ENCODE data around the gene BNIP5.

GRCh38 chr6:36374972-36375371, 38.3 kb upstream of the BNIP5 start:
- TF ChIP-seq CTCF (conservative IDR thresholded peaks at IDR 0.05; ENCODE audit: low read length) (no peak), EZH2phosphoT487 (IDR thresholded peaks at IDR 0.05; ENCODE audit: borderline replicate concordance) (no peak)
